GM12878 (cell line): ENCODE measurements around the gene ZNF814. TPM values are rescaled to one million over a fixed set of nuclear protein-coding genes. Genes with fewer than 3 reads are reported as not detected.

Source experiments
- BHLHE40 ChIP-seq, 2 experiments: fragments of 450-650 bp in 1 of 2; IDR thresholded peaks; 2 replicates each; pipeline ENCODE4 v1.6.1; 2011 to 2017; ENCODE audit warnings: low read depth in 2 of 2, borderline replicate concordance in 1 of 2, improper control_type of control experiment in 1 of 2, low read length in 1 of 2, mild to moderate bottlenecking in 1 of 2
- CEBPB ChIP-seq, 2 experiments: fragments of 150-350 bp in 1 of 2; IDR thresholded peaks; 2 replicates each; pipeline ENCODE4 v1.6.1; 2012 to 2014; ENCODE audit warnings: low read depth in 2 of 2, low read length in 2 of 2, borderline replicate concordance in 1 of 2, inconsistent platforms in 1 of 2
- EED ChIP-seq: sonication (generic); IDR thresholded peaks from 2 replicates; pipeline ENCODE4 v1.6.1; 2016; ENCODE audit warnings: antibody characterized with exemption, low read depth
- HDAC2 ChIP-seq: fragments of 200-600 bp; sonication (generic); IDR thresholded peaks from 2 replicates; pipeline ENCODE4 v1.6.1; 2017
- JUND ChIP-seq: IDR thresholded peaks from 2 replicates; pipeline ENCODE4 v1.6.1; 2012; ENCODE audit warnings: low read depth, mild to moderate bottlenecking, low read length, improper control_type of control experiment, moderate library complexity
- KAT2A ChIP-seq: conservative IDR thresholded peaks from 2 replicates; pipeline ENCODE4 v1.6.1; 2011; ENCODE audit warnings: low read depth, low read length; ENCODE audit not compliant: control insufficient read depth
- LARP7 ChIP-seq: fragments of 450-650 bp; IDR thresholded peaks from 2 replicates; pipeline ENCODE4 v1.6.1; 2017; ENCODE audit warnings: mild to moderate bottlenecking
- MXI1 ChIP-seq: fragments of 150-350 bp; IDR thresholded peaks from 2 replicates; pipeline ENCODE4 v1.6.1; 2011; ENCODE audit warnings: low read depth, mild to moderate bottlenecking, inconsistent platforms, low read length, improper control_type of control experiment
- NFIC ChIP-seq: IDR thresholded peaks from 2 replicates; pipeline ENCODE4 v1.6.1; 2012; ENCODE audit warnings: low read depth, mild to moderate bottlenecking, inconsistent platforms, low read length, moderate library complexity
- SUPT20H ChIP-seq: IDR thresholded peaks from 2 replicates; pipeline ENCODE4 v1.6.1; 2011; ENCODE audit warnings: low read depth, mild to moderate bottlenecking, low read length, moderate library complexity, borderline replicate concordance; ENCODE audit not compliant: control insufficient read depth
- polyA plus RNA-seq, 11 experiments: library from polyadenylated mRNA; depleted of rRNA in 4 of 11; unstranded in 6 of 11; stranded (reverse) in 5 of 11; fragments of >200 nt; fragmentation: Nextera tagmentation in 4 of 11; fragmentation: Illumina TruSeq in 1 of 11; extraction: Ambion mirVana in 4 of 11; extraction: Trizol in 1 of 11; gene quantifications; 1 replicate in 1 of 11; 2 replicates in 10 of 11; pipeline versions ENCODE4 v1.2.1 to v1.2.3, GENCODE V29; 2011 to 2016; ENCODE audit warnings: inconsistent platforms in 2 of 11, missing spikeins in 2 of 11, low read depth in 1 of 11
- total RNA-seq, 4 experiments: library from RNA; depleted of rRNA in 3 of 4; stranded (reverse); fragments of >200 nt in 3 of 4; fragmentation: Illumina TruSeq in 1 of 4; extraction: Trizol in 1 of 4; gene quantifications; 2 replicates each; pipeline versions ENCODE4 v1.2.1 to v1.2.3, GENCODE V29; 2013 to 2021
- TF ChIP-seq, protein P1 (sequence below): fragments of 450-650 bp; IDR thresholded peaks from 2 replicates; pipeline ENCODE4 v1.6.1; 2017; ENCODE audit warnings: mild to moderate bottlenecking, moderate library complexity
- TF ChIP-seq, protein P2 (sequence below): fragments of 450-650 bp; IDR thresholded peaks from 2 replicates; pipeline ENCODE4 v1.6.1; 2016; ENCODE audit warnings: mild to moderate bottlenecking, moderate library complexity, borderline replicate concordance
- TF ChIP-seq, protein P3 (sequence below): IDR thresholded peaks from 2 replicates; pipeline ENCODE4 v1.6.1; 2011; ENCODE audit warnings: low read depth, low read length, improper control_type of control experiment, borderline replicate concordance
- TF ChIP-seq, protein P4 (sequence below): fragments of 450-650 bp; IDR thresholded peaks from 2 replicates; pipeline ENCODE4 v1.6.1; 2017; ENCODE audit warnings: low read depth, mild to moderate bottlenecking, moderate library complexity

The ZNF814 gene
- total and polyA plus RNA-seq, 10 of the 15 experiments (the other 5 are each of a cell fraction or from before 2014, with no cell fraction given) = 10.9 to 31.0 (median 21.6) TPM

DNA sequence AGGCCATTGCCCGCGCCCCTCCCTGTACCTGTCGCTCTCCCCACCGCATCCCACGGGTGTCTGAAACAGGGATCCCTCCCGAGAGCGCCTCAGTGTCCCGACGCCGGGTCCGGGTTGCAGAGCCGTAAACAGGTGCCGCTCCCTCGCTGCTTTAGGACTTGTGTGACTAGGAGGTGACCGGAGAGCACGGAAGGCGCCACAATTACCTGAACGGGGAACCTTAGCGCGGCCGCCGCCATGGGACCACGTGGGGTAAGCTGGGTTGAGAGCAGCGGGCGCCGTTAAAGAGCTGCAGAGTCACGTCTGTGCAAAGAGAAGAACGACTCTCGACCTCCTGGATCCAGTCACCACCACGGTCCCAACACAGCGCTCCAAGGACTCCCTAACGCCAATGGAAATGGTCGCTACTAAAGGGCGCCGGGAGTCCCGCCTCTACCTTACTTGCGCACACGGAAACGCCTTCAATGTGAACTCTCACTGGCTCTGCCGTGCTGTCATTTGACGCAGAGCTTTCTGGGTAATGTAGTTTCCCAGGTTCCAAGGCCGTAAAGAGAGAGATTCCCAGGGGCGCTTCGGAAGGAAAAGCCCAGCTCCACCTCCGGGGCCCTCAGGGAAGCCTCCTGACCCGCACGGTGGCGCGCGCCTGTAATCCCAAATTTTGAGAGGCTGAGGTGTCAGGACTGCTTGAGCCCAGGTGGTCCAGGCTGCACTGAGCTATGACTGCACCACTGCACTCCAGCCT lies 74.2 kb downstream of the ZNF814 start, which contains the start of gene ZNF552 (continued):
- TF ChIP-seq, protein P1, sequence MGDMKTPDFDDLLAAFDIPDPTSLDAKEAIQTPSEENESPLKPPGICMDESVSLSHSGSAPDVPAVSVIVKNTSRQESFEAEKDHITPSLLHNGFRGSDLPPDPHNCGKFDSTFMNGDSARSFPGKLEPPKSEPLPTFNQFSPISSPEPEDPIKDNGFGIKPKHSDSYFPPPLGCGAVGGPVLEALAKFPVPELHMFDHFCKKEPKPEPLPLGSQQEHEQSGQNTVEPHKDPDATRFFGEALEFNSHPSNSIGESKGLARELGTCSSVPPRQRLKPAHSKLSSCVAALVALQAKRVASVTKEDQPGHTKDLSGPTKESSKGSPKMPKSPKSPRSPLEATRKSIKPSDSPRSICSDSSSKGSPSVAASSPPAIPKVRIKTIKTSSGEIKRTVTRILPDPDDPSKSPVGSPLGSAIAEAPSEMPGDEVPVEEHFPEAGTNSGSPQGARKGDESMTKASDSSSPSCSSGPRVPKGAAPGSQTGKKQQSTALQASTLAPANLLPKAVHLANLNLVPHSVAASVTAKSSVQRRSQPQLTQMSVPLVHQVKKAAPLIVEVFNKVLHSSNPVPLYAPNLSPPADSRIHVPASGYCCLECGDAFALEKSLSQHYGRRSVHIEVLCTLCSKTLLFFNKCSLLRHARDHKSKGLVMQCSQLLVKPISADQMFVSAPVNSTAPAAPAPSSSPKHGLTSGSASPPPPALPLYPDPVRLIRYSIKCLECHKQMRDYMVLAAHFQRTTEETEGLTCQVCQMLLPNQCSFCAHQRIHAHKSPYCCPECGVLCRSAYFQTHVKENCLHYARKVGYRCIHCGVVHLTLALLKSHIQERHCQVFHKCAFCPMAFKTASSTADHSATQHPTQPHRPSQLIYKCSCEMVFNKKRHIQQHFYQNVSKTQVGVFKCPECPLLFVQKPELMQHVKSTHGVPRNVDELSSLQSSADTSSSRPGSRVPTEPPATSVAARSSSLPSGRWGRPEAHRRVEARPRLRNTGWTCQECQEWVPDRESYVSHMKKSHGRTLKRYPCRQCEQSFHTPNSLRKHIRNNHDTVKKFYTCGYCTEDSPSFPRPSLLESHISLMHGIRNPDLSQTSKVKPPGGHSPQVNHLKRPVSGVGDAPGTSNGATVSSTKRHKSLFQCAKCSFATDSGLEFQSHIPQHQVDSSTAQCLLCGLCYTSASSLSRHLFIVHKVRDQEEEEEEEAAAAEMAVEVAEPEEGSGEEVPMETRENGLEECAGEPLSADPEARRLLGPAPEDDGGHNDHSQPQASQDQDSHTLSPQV = no peak
- TF ChIP-seq KAT2A (no peak), EED (peak; percentile 23; the same call in 1 of the 2 replicates), NFIC (no peak), BHLHE40 (IDR thresholded peaks at IDR 0.05; ENCODE audit: borderline replicate concordance in 1 of 2, low read depth in 2 of 2, low read length in 1 of 2) (peak; percentile 72 to 85), HDAC2 (no peak), JUND (peak; percentile 75; the same call in 1 of the 2 replicates), MXI1 (peak; percentile 70; the same call in 1 of the 2 replicates), SUPT20H (no peak), CEBPB (IDR thresholded peaks at IDR 0.05; ENCODE audit: borderline replicate concordance in 1 of 2, low read depth in 2 of 2, low read length in 2 of 2) (no peak), LARP7 (peak; percentile 66)
- TF ChIP-seq, protein P2, sequence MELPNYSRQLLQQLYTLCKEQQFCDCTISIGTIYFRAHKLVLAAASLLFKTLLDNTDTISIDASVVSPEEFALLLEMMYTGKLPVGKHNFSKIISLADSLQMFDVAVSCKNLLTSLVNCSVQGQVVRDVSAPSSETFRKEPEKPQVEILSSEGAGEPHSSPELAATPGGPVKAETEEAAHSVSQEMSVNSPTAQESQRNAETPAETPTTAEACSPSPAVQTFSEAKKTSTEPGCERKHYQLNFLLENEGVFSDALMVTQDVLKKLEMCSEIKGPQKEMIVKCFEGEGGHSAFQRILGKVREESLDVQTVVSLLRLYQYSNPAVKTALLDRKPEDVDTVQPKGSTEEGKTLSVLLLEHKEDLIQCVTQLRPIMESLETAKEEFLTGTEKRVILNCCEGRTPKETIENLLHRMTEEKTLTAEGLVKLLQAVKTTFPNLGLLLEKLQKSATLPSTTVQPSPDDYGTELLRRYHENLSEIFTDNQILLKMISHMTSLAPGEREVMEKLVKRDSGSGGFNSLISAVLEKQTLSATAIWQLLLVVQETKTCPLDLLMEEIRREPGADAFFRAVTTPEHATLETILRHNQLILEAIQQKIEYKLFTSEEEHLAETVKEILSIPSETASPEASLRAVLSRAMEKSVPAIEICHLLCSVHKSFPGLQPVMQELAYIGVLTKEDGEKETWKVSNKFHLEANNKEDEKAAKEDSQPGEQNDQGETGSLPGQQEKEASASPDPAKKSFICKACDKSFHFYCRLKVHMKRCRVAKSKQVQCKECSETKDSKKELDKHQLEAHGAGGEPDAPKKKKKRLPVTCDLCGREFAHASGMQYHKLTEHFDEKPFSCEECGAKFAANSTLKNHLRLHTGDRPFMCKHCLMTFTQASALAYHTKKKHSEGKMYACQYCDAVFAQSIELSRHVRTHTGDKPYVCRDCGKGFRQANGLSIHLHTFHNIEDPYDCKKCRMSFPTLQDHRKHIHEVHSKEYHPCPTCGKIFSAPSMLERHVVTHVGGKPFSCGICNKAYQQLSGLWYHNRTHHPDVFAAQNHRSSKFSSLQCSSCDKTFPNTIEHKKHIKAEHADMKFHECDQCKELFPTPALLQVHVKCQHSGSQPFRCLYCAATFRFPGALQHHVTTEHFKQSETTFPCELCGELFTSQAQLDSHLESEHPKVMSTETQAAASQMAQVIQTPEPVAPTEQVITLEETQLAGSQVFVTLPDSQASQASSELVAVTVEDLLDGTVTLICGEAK = peak; percentile 85
- TF ChIP-seq, protein P3, sequence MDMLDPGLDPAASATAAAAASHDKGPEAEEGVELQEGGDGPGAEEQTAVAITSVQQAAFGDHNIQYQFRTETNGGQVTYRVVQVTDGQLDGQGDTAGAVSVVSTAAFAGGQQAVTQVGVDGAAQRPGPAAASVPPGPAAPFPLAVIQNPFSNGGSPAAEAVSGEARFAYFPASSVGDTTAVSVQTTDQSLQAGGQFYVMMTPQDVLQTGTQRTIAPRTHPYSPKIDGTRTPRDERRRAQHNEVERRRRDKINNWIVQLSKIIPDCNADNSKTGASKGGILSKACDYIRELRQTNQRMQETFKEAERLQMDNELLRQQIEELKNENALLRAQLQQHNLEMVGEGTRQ = no peak; the same call in 1 of the 2 replicates
- TF ChIP-seq, protein P4, sequence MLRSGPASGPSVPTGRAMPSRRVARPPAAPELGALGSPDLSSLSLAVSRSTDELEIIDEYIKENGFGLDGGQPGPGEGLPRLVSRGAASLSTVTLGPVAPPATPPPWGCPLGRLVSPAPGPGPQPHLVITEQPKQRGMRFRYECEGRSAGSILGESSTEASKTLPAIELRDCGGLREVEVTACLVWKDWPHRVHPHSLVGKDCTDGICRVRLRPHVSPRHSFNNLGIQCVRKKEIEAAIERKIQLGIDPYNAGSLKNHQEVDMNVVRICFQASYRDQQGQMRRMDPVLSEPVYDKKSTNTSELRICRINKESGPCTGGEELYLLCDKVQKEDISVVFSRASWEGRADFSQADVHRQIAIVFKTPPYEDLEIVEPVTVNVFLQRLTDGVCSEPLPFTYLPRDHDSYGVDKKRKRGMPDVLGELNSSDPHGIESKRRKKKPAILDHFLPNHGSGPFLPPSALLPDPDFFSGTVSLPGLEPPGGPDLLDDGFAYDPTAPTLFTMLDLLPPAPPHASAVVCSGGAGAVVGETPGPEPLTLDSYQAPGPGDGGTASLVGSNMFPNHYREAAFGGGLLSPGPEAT = peak; percentile 63
